ENCODE data around the gene HEATR5A. TPM values are rescaled to one million over a fixed set of nuclear protein-coding genes. Genes with fewer than 3 reads are reported as not detected.

The HEATR5A gene
- total and polyA plus RNA-seq, 9 of the 15 experiments (the other 6 are each of a cell fraction or from before 2014, with no cell fraction given) = 8.0 to 50.9 (median 23.0) TPM

GRCh38 chr14:31456841-31457664 is 36.7 kb upstream of the HEATR5A start, which contains the start of gene DTD2 (continued):
- TF ChIP-seq E2F6 (IDR thresholded peaks at IDR 0.05; ENCODE audit: borderline replicate concordance in 1 of 2, extremely low read depth in 1 of 2, insufficient read depth in 1 of 2, insufficient read length in 1 of 2, low read depth in 1 of 2, low read length in 1 of 2, poor library complexity in 1 of 2, severe bottlenecking in 1 of 2) (peak; percentile 63 to 72), TSC22D4 (tag; IDR thresholded peaks at IDR 0.05) (no peak), RBM14 (IDR thresholded peaks at IDR 0.05; ENCODE audit: borderline replicate concordance, insufficient read depth, low read depth, low read length) (no peak), ZFPM2 (CRISPR knock-in tag; IDR thresholded peaks at IDR 0.05) (no peak), STAT5B (CRISPR knock-in tag; IDR thresholded peaks at IDR 0.05) (no peak), TAF7 (tag; IDR thresholded peaks at IDR 0.05) (no peak), DMBX1 (CRISPR knock-in tag; IDR thresholded peaks at IDR 0.05; ENCODE audit: borderline replicate concordance) (no peak), ZBTB49 (CRISPR knock-in tag; IDR thresholded peaks at IDR 0.05; ENCODE audit: borderline replicate concordance) (no peak), HNRNPUL1 (IDR thresholded peaks at IDR 0.05; ENCODE audit: low read length) (no peak), ZBTB9 (CRISPR knock-in tag; IDR thresholded peaks at IDR 0.05) (no peak), ZNF280A (IDR thresholded peaks at IDR 0.05; ENCODE audit: low read depth, partially characterized antibody) (no peak), BRF2 (IDR thresholded peaks at IDR 0.05; ENCODE audit: borderline replicate concordance, insufficient read depth, insufficient read length) (no peak), ARID2 (IDR thresholded peaks at IDR 0.05) (no peak), ZNF57 (CRISPR knock-in tag; IDR thresholded peaks at IDR 0.05) (no peak), ATF6 (CRISPR knock-in tag; IDR thresholded peaks at IDR 0.05) (no peak), POLR3G (IDR thresholded peaks at IDR 0.05; ENCODE audit: extremely low read depth, insufficient read length, insufficient replicate concordance) (no peak)
